HEK293T (cell line): ENCODE measurements around the gene CYP4F2.
A peak's percentile ranks its signal among the peaks of the same experiment; 100 is the strongest.
"Not testable (repeated sequence)": the region's sequence is repeated elsewhere in the genome, so short reads cannot be mapped to it uniquely, and the experiment has no call there.

Experiments used
- CTCF ChIA-PET: fragments of 350-600 bp; formaldehyde crosslinking; extraction: SDS; loops from one replicate; lab custom pipeline; 2021; ENCODE audit warnings: antibody characterized with exemption, inconsistent platforms; lab: Yijun Ruan, JAX
- POLR2A ChIA-PET: fragments of 350-600 bp; formaldehyde crosslinking; extraction: SDS; loops from one replicate; lab custom pipeline; 2020; ENCODE audit warnings: antibody characterized with exemption, inconsistent platforms; lab: Yijun Ruan, JAX
- DNase-seq: peaks from one replicate; pipeline ENCODE4 v3.0.0; 2012; ENCODE audit warnings: mixed read lengths; ENCODE audit errors: extremely low spot score
- ARNT ChIP-seq: fragments of 450-650 bp; IDR thresholded peaks from 2 replicates; pipeline ENCODE4 v1.6.1; 2017; ENCODE audit warnings: mild to moderate bottlenecking
- BHLHE40 ChIP-seq: fragments of 450-650 bp; IDR thresholded peaks from 2 replicates; pipeline ENCODE4 v1.6.1; 2016; ENCODE audit warnings: mild to moderate bottlenecking, moderate library complexity, borderline replicate concordance
- CTBP1 ChIP-seq: fragments of 450-650 bp; IDR thresholded peaks from 2 replicates; pipeline ENCODE4 v1.6.1; 2016; ENCODE audit warnings: borderline replicate concordance
- ELF4 ChIP-seq: fragments of 450-650 bp; IDR thresholded peaks from 2 replicates; pipeline ENCODE4 v1.6.1; 2017; ENCODE audit warnings: antibody characterized with exemption
- FOXA1 ChIP-seq: fragments of 450-650 bp; IDR thresholded peaks from 2 replicates; pipeline ENCODE4 v1.6.1; 2016; ENCODE audit warnings: mild to moderate bottlenecking
- FOXK2 ChIP-seq: fragments of 450-650 bp; IDR thresholded peaks from 2 replicates; pipeline ENCODE4 v1.6.1; 2016; ENCODE audit warnings: mild to moderate bottlenecking
- HDGF ChIP-seq: fragments of 450-650 bp; IDR thresholded peaks from 2 replicates; pipeline ENCODE4 v1.6.1; 2017; ENCODE audit warnings: antibody characterized with exemption, borderline replicate concordance
- L3MBTL2 ChIP-seq: fragments of 450-650 bp; conservative IDR thresholded peaks from 2 replicates; pipeline ENCODE4 v1.6.1; 2016; ENCODE audit warnings: mild to moderate bottlenecking
- LEF1 ChIP-seq: fragments of 450-650 bp; IDR thresholded peaks from 2 replicates; pipeline ENCODE4 v1.6.1; 2017; ENCODE audit warnings: mild to moderate bottlenecking, borderline replicate concordance
- NFRKB ChIP-seq: fragments of 450-650 bp; IDR thresholded peaks from 2 replicates; pipeline ENCODE4 v1.6.1; 2016; ENCODE audit warnings: mild to moderate bottlenecking, moderate library complexity
- SP1 ChIP-seq: fragments of 450-650 bp; IDR thresholded peaks from 2 replicates; pipeline ENCODE4 v1.6.1; 2017
- SUZ12 ChIP-seq: fragments of 450-650 bp; IDR thresholded peaks from 2 replicates; pipeline ENCODE4 v1.6.1; 2016; ENCODE audit warnings: mild to moderate bottlenecking
- TARDBP ChIP-seq: fragments of 450-650 bp; IDR thresholded peaks from 2 replicates; pipeline ENCODE4 v1.6.1; 2016
- ZNF384 ChIP-seq: fragments of 450-650 bp; IDR thresholded peaks from 2 replicates; pipeline ENCODE4 v1.6.1; 2016
- TF ChIP-seq, protein P1 (sequence below): fragments of 450-650 bp; IDR thresholded peaks from 2 replicates; pipeline ENCODE4 v1.6.1; 2016

Gene CYP4F2

DNA sequence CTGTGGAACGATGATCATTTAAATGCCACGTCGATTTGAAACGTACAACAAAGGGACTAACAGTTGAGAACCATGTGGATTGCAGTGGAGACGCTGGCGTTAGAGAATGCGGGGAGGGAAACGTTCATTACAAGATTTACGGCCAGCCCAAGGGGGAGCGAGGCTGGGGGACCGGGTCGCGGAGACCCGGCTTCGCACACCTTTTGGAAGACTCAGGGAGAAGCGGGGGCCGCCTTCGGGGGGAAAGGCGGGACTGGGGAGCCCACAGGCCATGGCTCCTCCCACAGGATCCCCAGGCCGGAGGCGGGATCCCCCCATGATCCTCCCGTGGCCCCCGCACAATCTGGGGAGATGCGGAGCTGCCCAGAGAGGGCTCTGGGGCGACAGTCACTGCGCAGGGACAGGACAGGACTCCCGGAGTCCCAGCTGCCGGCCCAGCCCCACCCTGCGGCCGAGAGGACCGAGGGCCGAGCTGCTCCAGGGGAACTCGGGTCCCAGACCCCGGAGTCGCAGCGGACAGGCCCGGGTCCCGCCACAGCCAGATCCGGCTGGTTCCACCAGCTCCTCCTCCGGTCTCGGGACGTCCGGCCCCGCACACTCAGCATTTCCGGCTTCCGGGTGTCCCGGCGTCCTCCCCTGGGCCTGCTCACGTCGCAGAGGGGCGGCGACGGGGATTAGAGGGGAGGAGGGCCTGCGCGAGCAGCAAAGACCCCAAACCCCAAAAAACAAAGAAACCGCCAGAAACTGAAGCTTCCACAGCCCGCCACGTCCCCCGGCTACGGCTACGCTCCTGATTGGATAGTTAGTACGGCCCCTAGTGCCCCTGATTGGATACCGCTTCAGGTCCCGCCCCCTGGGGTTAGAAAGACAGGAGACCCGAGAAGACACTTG, 61.3 kb downstream of the CYP4F2 start:
- CTCF ChIA-PET = interaction anchor here (0.6 kb wide), 1 partner anchor 11 kb away, joined by 4 read pairs; no protein-coding TSS in a partner anchor
- peak; percentile 88 for DNase-seq
- TF ChIP-seq, protein P1, sequence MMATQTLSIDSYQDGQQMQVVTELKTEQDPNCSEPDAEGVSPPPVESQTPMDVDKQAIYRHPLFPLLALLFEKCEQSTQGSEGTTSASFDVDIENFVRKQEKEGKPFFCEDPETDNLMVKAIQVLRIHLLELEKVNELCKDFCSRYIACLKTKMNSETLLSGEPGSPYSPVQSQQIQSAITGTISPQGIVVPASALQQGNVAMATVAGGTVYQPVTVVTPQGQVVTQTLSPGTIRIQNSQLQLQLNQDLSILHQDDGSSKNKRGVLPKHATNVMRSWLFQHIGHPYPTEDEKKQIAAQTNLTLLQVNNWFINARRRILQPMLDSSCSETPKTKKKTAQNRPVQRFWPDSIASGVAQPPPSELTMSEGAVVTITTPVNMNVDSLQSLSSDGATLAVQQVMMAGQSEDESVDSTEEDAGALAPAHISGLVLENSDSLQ = peak; percentile 66
- no peak for TF ChIP-seq ZNF384
- no peak for TF ChIP-seq BHLHE40
- no peak for TF ChIP-seq SP1
- no peak for TF ChIP-seq TARDBP
- TF ChIP-seq ELF4 = peak; percentile 78
- POLR2A ChIA-PET = interaction anchor here (0.8 to 1.2 kb wide), 8 partner anchors 9 to 349 kb away, joined by 3 to 11 read pairs (median 4); partner anchors contain the start of gene FAM32A

DNA sequence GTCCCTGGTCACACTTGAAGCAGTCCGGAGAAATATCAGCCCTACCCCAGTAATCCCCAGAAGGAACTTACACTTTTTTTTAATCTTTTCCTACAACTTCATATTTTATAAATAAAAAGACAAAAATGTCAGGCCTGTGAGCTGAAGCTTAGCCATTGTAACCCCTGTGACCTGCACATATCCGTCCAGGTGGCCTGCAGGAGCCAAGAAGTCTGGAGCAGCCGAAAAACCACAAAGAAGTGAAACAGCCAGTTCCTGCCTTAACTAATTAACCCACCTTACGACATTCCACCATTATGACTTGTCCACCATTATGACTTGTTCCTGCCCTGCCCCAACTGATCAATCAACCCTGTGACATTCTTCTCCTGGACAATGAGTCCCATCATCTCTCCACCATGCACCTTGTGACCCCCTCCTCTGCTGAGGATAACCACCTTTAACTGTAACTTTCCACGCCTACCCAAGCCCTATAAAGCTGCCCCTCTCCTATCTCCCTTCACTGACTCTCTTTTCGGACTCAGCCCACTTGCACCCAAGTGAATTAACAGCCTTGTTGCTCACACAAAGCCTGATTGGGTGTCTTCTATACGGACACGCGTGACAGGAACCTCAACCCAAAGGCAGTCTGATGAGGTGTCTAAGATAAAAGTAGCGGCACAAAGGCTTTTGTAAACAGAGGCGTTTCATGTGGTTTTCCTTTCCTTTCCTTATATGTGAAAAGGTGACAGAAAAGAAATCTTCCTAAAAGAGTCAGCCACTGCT, 62.1 kb downstream of the CYP4F2 start:
- CTCF ChIA-PET, DNase-seq: not testable (repeated sequence)
- POLR2A ChIA-PET = interaction anchor here (0.9 to 1.0 kb wide), 3 partner anchors 11 to 350 kb away, joined by 3 to 6 read pairs (median 5); partner anchors contain the start of gene FAM32A

DNA sequence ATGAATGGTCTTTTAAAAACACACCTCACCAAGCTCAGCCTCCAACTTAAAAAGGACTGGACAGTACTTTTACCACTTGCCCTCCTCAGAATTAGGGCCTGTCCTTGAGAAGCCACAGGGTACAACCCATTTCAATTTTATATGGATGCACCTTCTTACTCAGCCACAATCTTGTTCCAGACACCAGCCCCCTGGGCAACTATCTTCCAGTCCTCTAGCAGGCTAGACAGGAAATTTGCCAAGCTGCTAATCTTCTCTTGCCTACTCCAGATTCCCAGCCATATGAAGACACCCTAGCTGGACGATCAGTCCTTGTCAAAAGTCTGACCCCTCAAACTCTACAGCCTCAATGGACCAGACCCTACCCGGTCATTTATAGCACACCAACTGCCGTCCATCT, 63.6 kb downstream of the CYP4F2 start:
- POLR2A ChIA-PET, CTCF ChIA-PET, DNase-seq: not testable (repeated sequence)

DNA sequence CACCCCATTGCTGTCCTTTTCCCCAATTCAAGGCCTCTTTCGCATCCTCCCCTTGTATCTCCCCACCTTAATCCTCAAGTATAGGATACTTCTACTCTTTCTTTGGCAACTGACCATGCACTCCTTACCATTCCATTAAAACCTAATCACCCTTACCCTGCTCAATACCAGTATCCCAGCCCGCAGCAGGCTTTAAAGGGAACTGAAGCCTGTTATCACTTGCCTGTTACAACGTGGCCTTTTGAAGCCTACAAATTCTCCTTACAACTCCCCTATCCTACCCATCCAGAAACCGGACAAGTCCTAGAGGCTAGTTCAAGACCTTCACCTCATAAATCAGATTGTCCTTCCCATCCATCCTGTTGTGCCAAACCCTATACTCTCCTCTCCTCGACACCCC, 66.2 kb downstream of the CYP4F2 start:
- DNase-seq = no peak
- TF ChIP-seq LEF1 (no peak), FOXK2 (no peak), SP1 (no peak), SUZ12 (no peak), HDGF (no peak), TARDBP (no peak), ARNT (no peak), ELF4 (no peak), BHLHE40 (no peak), L3MBTL2 (no peak)
- CTCF ChIA-PET = no interaction called here
- POLR2A ChIA-PET = no interaction called here

DNA sequence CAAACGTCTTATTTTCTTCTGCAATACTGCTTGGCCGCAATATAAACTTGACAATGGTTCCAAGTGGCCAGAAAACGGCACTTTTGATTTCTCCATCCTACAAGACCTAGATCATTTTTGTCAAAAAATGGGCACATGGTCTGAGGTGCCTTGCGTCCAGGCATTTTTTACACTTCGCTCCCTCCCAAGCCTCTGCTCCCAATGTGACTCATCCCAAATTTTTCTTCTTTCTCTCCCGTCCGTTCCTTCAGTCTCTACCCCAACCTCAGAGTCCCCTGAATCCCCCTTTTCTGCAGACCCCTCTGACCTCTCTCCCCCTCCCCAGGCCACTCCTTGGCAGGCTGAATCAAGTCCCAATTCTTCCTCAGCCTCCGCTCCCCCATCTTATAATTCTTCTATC, 68.1 kb downstream of the CYP4F2 start:
- no peak for DNase-seq
- TF ChIP-seq ZNF384 = no peak
- TF ChIP-seq SUZ12 = no peak
- no peak for TF ChIP-seq CTBP1
- TF ChIP-seq HDGF = no peak
- TF ChIP-seq FOXK2 = no peak
- TF ChIP-seq ELF4 = no peak
- no peak for TF ChIP-seq L3MBTL2
- POLR2A ChIA-PET = no interaction called here
- CTCF ChIA-PET = no interaction called here

DNA sequence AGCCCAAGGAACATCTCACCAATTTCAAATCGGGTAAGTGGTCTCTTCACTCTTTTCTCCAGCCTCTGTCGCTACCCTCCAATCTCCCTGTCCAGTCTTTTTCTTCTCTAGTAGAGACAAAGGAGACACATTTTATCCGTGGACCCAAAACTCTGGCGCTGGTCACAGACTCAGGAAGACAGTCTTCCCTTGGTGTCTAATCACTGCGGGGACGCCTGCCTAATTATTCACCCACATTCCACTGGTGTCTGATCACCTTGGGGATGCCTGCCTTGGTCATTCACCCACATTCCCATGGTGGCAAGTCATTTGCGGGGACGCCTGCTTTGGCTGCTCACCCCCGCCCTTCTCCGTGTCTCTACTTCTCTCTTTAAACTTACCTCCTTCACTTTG, 68.6 kb downstream of the CYP4F2 start:
- no peak for DNase-seq

DNA sequence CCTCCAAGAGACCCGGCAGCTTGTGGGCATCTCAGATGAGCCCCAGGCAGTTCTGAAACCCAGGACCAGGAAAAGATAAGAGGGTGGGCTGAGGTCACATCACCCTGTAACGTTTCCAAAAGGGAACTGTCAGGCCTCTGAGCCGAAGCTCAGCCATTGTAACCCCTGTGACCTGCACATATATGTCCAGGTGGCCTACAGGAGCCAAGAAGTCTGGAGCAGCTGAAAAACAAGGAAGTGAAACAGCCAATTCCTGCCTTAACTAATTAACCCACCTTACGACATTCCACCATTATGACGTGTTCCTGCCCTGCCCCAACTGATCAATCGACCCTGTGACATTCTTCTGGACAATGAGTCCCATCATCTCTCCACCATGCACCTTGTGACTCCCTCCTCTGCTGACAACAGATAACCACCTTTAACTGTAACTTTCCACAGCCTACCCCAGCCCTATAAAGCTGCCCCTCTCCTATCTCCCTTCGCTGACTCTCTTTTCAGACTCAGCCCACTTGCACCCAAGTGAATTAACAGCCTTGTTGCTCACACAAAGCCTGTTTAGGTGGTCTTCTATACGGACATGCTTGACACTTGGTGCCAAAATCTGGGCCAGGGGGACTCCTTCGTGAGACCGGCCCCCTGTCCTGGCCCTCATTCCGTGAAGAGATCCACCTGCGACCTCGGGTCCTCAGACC, 69.1 kb downstream of the CYP4F2 start:
- CTCF ChIA-PET, DNase-seq: not testable (repeated sequence)
- POLR2A ChIA-PET = interaction anchor here (2.3 kb wide), 1 partner anchor 8 kb away, joined by 11 read pairs; no protein-coding TSS in a partner anchor

More for the DNA sequence above, 68.6 kb downstream of the CYP4F2 start:
- TF ChIP-seq SUZ12 (no peak), ARNT (no peak), BHLHE40 (no peak)
- ChIA-PET POLR2A (no interaction called here), CTCF (no interaction called here)

DNA sequence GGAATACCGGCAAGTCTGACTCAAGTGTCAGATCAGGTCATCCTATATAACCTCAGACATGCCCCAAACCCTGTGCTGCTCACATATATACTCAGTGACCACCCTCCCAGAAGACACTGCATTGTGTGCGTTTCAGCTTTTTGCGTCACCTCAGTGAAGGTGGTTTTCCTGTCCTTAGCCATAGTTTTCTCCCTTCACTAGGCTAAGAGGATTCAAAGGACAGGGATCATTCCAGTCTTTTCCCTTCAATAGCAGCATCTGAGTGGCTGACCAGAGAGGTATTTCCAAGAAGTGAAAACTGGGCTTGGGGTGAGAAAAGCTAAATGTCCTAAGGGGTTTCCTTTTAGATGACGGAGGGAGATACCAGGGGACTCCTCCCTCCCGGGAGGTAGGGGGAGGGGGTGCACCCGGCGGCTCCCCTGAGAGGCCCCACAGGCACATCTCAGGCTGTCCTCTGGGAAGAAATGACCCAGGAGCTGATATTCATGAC, 69.7 kb downstream of the CYP4F2 start:
- ChIA-PET POLR2A (interaction anchor here (2.3 kb wide), 1 partner anchor 9 kb away, joined by 11 read pairs; no protein-coding TSS in a partner anchor), CTCF (no interaction called here)
- TF ChIP-seq FOXA1 (no peak), TARDBP (no peak), SP1 (no peak), ARNT (no peak), ZNF384 (no peak), FOXK2 (no peak), NFRKB (no peak), SUZ12 (no peak)
- TF ChIP-seq, protein P1 = no peak
- DNase-seq = no peak
